ENCODE data around the gene TSPAN9. TPM values are rescaled to one million over a fixed set of nuclear protein-coding genes. Genes with fewer than 3 reads are reported as not detected.

TSPAN9 gene
- total RNA-seq, 1 donor from 2014 or later = 5.0 TPM

GRCh38 chr12:3091382-3092241 lies 14.4 kb downstream of the TSPAN9 start:
- H3K36me3 ChIP-seq (ENCODE audit: control insufficient read depth, insufficient read depth, low read length) = no peaks in the 10 kb centered on the region
- no peaks in the 10 kb centered on the region for H3K27me3 ChIP-seq (ENCODE audit: control insufficient read depth, insufficient read depth, low read length)
- TF ChIP-seq, protein P1, sequence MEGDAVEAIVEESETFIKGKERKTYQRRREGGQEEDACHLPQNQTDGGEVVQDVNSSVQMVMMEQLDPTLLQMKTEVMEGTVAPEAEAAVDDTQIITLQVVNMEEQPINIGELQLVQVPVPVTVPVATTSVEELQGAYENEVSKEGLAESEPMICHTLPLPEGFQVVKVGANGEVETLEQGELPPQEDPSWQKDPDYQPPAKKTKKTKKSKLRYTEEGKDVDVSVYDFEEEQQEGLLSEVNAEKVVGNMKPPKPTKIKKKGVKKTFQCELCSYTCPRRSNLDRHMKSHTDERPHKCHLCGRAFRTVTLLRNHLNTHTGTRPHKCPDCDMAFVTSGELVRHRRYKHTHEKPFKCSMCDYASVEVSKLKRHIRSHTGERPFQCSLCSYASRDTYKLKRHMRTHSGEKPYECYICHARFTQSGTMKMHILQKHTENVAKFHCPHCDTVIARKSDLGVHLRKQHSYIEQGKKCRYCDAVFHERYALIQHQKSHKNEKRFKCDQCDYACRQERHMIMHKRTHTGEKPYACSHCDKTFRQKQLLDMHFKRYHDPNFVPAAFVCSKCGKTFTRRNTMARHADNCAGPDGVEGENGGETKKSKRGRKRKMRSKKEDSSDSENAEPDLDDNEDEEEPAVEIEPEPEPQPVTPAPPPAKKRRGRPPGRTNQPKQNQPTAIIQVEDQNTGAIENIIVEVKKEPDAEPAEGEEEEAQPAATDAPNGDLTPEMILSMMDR (IDR thresholded peaks at IDR 0.05; ENCODE audit: insufficient read depth, low read length, severe bottlenecking) = no peak
- FAIRE-seq = no peak
- no peak overlapping the region for H3K4me3 ChIP-seq (ENCODE audit: low read depth, low read length)
- no peak for DNase-seq (ENCODE audit: low read depth)

- TF ChIP-seq, protein P1 (IDR thresholded peaks at IDR 0.05; ENCODE audit: insufficient read depth, low read length, severe bottlenecking) = no peak
- no peak for FAIRE-seq
- H3K27me3 ChIP-seq (ENCODE audit: control insufficient read depth, insufficient read depth, low read length) = no peaks in the 10 kb centered on the region
These were observed 15.6 kb downstream of the TSPAN9 start for GRCh38 chr12:3092764-3093163.

GRCh38 chr12:3097186-3097804 lies 20.1 kb downstream of the TSPAN9 start:
- no peak for DNase-seq (ENCODE audit: low read depth)
- Histone ChIP-seq H3K36me3 (ENCODE audit: control insufficient read depth, insufficient read depth, low read length) (no peaks in the 10 kb centered on the region), H3K4me3 (ENCODE audit: low read depth, low read length) (no peak overlapping the region), H3K27me3 (ENCODE audit: control insufficient read depth, insufficient read depth, low read length) (no peaks in the 10 kb centered on the region)
- FAIRE-seq = no peak
- TF ChIP-seq, protein P1 (IDR thresholded peaks at IDR 0.05; ENCODE audit: insufficient read depth, low read length, severe bottlenecking) = no peak

More at GRCh38 chr12:3092764-3093163, 15.6 kb downstream of the TSPAN9 start:
- no peak overlapping the region for H3K4me3 ChIP-seq (ENCODE audit: low read depth, low read length)
- H3K36me3 ChIP-seq (ENCODE audit: control insufficient read depth, insufficient read depth, low read length) = no peaks in the 10 kb centered on the region
- DNase-seq (ENCODE audit: low read depth) = no peak

DNA sequence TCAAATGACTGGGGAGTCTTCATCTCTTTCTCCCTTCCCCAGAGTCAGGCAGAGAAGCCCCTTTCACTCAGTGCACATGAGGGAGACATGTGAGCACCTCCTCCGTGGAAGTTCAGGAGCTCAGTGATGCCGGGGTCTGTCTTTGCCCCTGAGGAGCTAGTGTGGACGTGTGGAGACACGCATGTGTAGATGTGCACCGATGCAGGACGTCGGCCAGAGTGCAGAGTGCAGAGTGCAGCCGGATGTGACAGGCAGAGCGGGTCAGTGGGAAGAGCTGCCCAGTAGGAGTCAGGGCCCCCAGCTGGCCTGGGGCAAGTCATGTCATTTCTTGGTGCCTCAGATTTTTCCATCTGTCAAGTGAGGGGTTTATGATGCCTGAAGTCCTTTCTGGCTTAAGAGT lies 20.7 kb downstream of the TSPAN9 start:
- H3K4me3 ChIP-seq (ENCODE audit: low read depth, low read length) = no peak overlapping the region
- FAIRE-seq (no peak), DNase-seq (ENCODE audit: low read depth) (no peak)
- no peaks in the 10 kb centered on the region for H3K36me3 ChIP-seq (ENCODE audit: control insufficient read depth, insufficient read depth, low read length)
- TF ChIP-seq, protein P1 (IDR thresholded peaks at IDR 0.05; ENCODE audit: insufficient read depth, low read length, severe bottlenecking) = no peak
- H3K27me3 ChIP-seq (ENCODE audit: control insufficient read depth, insufficient read depth, low read length) = no peaks in the 10 kb centered on the region

- no peak for FAIRE-seq
- no peak overlapping the region for H3K4me3 ChIP-seq (ENCODE audit: low read depth, low read length)
- no peaks in the 10 kb centered on the region for H3K36me3 ChIP-seq (ENCODE audit: control insufficient read depth, insufficient read depth, low read length)
- TF ChIP-seq, protein P1 (IDR thresholded peaks at IDR 0.05; ENCODE audit: insufficient read depth, low read length, severe bottlenecking) = no peak
- no peak for DNase-seq (ENCODE audit: low read depth)
- H3K27me3 ChIP-seq (ENCODE audit: control insufficient read depth, insufficient read depth, low read length) = no peaks in the 10 kb centered on the region
These were observed 21.3 kb downstream of the TSPAN9 start for GRCh38 chr12:3098436-3098835.
